Activated effector memory CD4-positive, alpha-beta T cell treated with anti-CD3 and anti-CD28 coated beads, Interleukin-2, amount 50 U/mL, for 16 hours (primary cell): ENCODE results near the gene DGKI.
"Not testable (repeated sequence)": the region's sequence is repeated elsewhere in the genome, so short reads cannot be mapped to it uniquely, and the experiment has no call there.

Experiments used
- DNase-seq: peaks from one replicate; pipeline ENCODE4 v3.0.0-alpha.2; 2020

The DGKI gene

GRCh38 chr7:137454246-137454724 is 392.5 kb downstream of the DGKI start:
- DNase-seq, result no peak

- DNase-seq, result no peak
Observed at GRCh38 chr7:137453356-137453755, 393.4 kb downstream of the DGKI start.

GRCh38 chr7:137449016-137449415 is 397.8 kb downstream of the DGKI start:
- no peak for DNase-seq

- not testable (repeated sequence) for DNase-seq
Observed at GRCh38 chr7:137448572-137448971, 398.2 kb downstream of the DGKI start.

- no peak for DNase-seq
Observed at GRCh38 chr7:137446025-137446424, 400.7 kb downstream of the DGKI start.

GRCh38 chr7:137445268-137445667 is 401.5 kb downstream of the DGKI start:
- no peak for DNase-seq

- no peak for DNase-seq
Observed at GRCh38 chr7:137443616-137444015, 403.2 kb downstream of the DGKI start.

- no peak for DNase-seq
Observed at GRCh38 chr7:137441451-137441850, 405.3 kb downstream of the DGKI start.

GRCh38 chr7:137439829-137440825 is 406.6 kb downstream of the DGKI start:
- no peak for DNase-seq

GRCh38 chr7:137434946-137435345 is 411.8 kb downstream of the DGKI start:
- no peak for DNase-seq

GRCh38 chr7:137434530-137434929 is 412.2 kb downstream of the DGKI start:
- no peak for DNase-seq

GRCh38 chr7:137423321-137423720 is 423.5 kb downstream of the DGKI start:
- DNase-seq, result no peak

GRCh38 chr7:137421366-137421765 is 425.4 kb downstream of the DGKI start:
- DNase-seq, result no peak

GRCh38 chr7:137418841-137419240 is 427.9 kb downstream of the DGKI start:
- no peak for DNase-seq

GRCh38 chr7:137417464-137417863 is 429.3 kb downstream of the DGKI start:
- DNase-seq, result no peak

GRCh38 chr7:137413901-137414300 is 432.9 kb downstream of the DGKI start:
- DNase-seq, result no peak

- DNase-seq, result no peak
Observed at GRCh38 chr7:137411446-137411845, 435.3 kb downstream of the DGKI start.

GRCh38 chr7:137408126-137408525 is 438.6 kb downstream of the DGKI start:
- no peak for DNase-seq

- DNase-seq, result no peak
Observed at GRCh38 chr7:137407078-137407477, 439.7 kb downstream of the DGKI start.

- DNase-seq, result no peak
Observed at GRCh38 chr7:137404660-137405317, 442.0 kb downstream of the DGKI start.

GRCh38 chr7:137403353-137403695 is 443.4 kb downstream of the DGKI start:
- no peak for DNase-seq

GRCh38 chr7:137402536-137403352 is 444.0 kb downstream of the DGKI start:
- no peak for DNase-seq
